H1 (cell line): ENCODE data around the gene SEMA4D. TPM values are rescaled to one million over a fixed set of nuclear protein-coding genes. Genes with fewer than 3 reads are reported as not detected.

Experiments
- CHD7 ChIP-seq: fragments of 300-600 bp; sonication (generic); IDR thresholded peaks from 2 replicates; pipeline ENCODE4 v1.7.1; 2012; ENCODE audit warnings: low read length, moderate library complexity, mild to moderate bottlenecking, inconsistent platforms; ENCODE audit not compliant: insufficient replicate concordance
- SRF ChIP-seq: IDR thresholded peaks from 2 replicates; pipeline ENCODE4 v1.6.1; 2011; ENCODE audit warnings: mild to moderate bottlenecking, low read depth, low read length, moderate library complexity
- TBP ChIP-seq: IDR thresholded peaks from 2 replicates; pipeline ENCODE4 v1.6.1; 2011; ENCODE audit warnings: low read depth, low read length, improper control_type of control experiment
- YY1 ChIP-seq: IDR thresholded peaks from 2 replicates; pipeline ENCODE4 v1.6.1; 2011; ENCODE audit warnings: low read depth, mild to moderate bottlenecking, low read length
- polyA plus RNA-seq, 7 experiments: library from polyadenylated mRNA; depleted of rRNA in 3 of 7; stranded (reverse) in 5 of 7; unstranded in 2 of 7; fragments of >200 nt in 5 of 7; fragments of 200-250 nt in 2 of 7; gene quantifications; 1 replicate in 5 of 7; 2 replicates in 1 of 7; 4 replicates in 1 of 7; pipeline versions ENCODE4 v1.2.1 to v1.2.3, GENCODE V29; 2011 to 2013; ENCODE audit warnings: missing spikeins in 2 of 7, mixed read lengths in 2 of 7
- total RNA-seq: library from RNA; stranded (reverse); fragmentation: NEBNext Ultra II Directional; extraction: Animal tissue kit (Norgen Biotek cat#: 25700); gene quantifications from 2 replicates; pipeline ENCODE4 v1.2.1, GENCODE V29; 2021

SEMA4D gene
- total and polyA plus RNA-seq, 2 of the 8 experiments (the other 6 are each of a cell fraction or from before 2014, with no cell fraction given), result 21.0 to 70.4 TPM

GRCh38 chr9:89531766-89532165 is 33.9 kb upstream of the SEMA4D start (continued):
- TF ChIP-seq CHD7 (no peak), YY1 (no peak), TBP (no peak), SRF (no peak)
